ENCODE results near the gene POR.

Gene POR

GRCh38 chr7:75916685-75917634 is 2.0 kb downstream of the POR start:
- no peak for DNase-seq

- peak; percentile 18 for DNase-seq
Measured at GRCh38 chr7:75920431-75921161, 5.6 kb downstream of the POR start.

GRCh38 chr7:75921479-75921878 is 6.5 kb downstream of the POR start:
- no peak for DNase-seq

- no peak for DNase-seq
Measured at GRCh38 chr7:75922966-75923603, 8.1 kb downstream of the POR start.

GRCh38 chr7:75924256-75924655 is 9.3 kb downstream of the POR start:
- no peak for DNase-seq

GRCh38 chr7:75924889-75925288 is 9.9 kb downstream of the POR start:
- no peak for DNase-seq

- DNase-seq, result no peak
Measured at GRCh38 chr7:75925717-75926435, 10.9 kb downstream of the POR start.

- no peak for DNase-seq
Measured at GRCh38 chr7:75928568-75928914, 13.6 kb downstream of the POR start.

- DNase-seq, result no peak
Measured at GRCh38 chr7:75931680-75932079, 16.7 kb downstream of the POR start.

GRCh38 chr7:75937958-75938786 is 23.2 kb downstream of the POR start:
- no peak for DNase-seq

GRCh38 chr7:75938921-75939320 is 24.0 kb downstream of the POR start:
- no peak for DNase-seq

GRCh38 chr7:75943864-75944263 is 28.9 kb downstream of the POR start:
- DNase-seq, result no peak

GRCh38 chr7:75944507-75944906 is 29.6 kb downstream of the POR start:
- DNase-seq, result no peak

GRCh38 chr7:75945297-75946168 is 30.6 kb downstream of the POR start:
- DNase-seq, result no peak

GRCh38 chr7:75946207-75946855 is 31.4 kb downstream of the POR start:
- DNase-seq, result no peak

GRCh38 chr7:75948179-75948578 is 33.2 kb downstream of the POR start:
- no peak for DNase-seq

- DNase-seq, result no peak
Measured at GRCh38 chr7:75950111-75950681, 35.2 kb downstream of the POR start.

GRCh38 chr7:75951506-75951905 is 36.6 kb downstream of the POR start:
- no peak for DNase-seq

- no peak for DNase-seq
Measured at GRCh38 chr7:75953431-75953830, 38.5 kb downstream of the POR start.

- no peak for DNase-seq
Measured at GRCh38 chr7:75953931-75954330, 39.0 kb downstream of the POR start.

Measured in activated T-cell treated with anti-CD3 and anti-CD28 coated beads for 4 hours (primary cell).